HG03558 (cell line): ENCODE results near the gene HS3ST3B1.

Experiments used
- ATAC-seq: cut with Tn5 transposase; IDR thresholded peaks from one replicate; pipeline ENCODE4 v1.9.1; 2021; ENCODE audit warnings: moderate number of reproducible peaks; ENCODE audit not compliant: unreplicated experiment; ENCODE audit errors: extremely low read depth

Gene HS3ST3B1

GRCh38 chr17:14351493-14351892 lies 50.6 kb downstream of the HS3ST3B1 start:
- ATAC-seq: peak; percentile 67

GRCh38 chr17:14352136-14352535 lies 51.3 kb downstream of the HS3ST3B1 start:
- no peak for ATAC-seq

GRCh38 chr17:14353861-14354474 lies 53.1 kb downstream of the HS3ST3B1 start:
- no peak for ATAC-seq

- ATAC-seq: no peak
These were observed 53.9 kb downstream of the HS3ST3B1 start for GRCh38 chr17:14354807-14355206.

GRCh38 chr17:14355556-14355955 lies 54.7 kb downstream of the HS3ST3B1 start:
- ATAC-seq: no peak

- peak; percentile 88 for ATAC-seq
These were observed 58.5 kb downstream of the HS3ST3B1 start for GRCh38 chr17:14359163-14360020.

- ATAC-seq: no peak
These were observed 60.0 kb downstream of the HS3ST3B1 start for GRCh38 chr17:14360856-14361255.

GRCh38 chr17:14361470-14361869 lies 60.6 kb downstream of the HS3ST3B1 start:
- no peak for ATAC-seq

- no peak for ATAC-seq
These were observed 61.1 kb downstream of the HS3ST3B1 start for GRCh38 chr17:14361945-14362508.

GRCh38 chr17:14366199-14366598 lies 65.3 kb downstream of the HS3ST3B1 start:
- no peak for ATAC-seq

- ATAC-seq: no peak
These were observed 71.6 kb downstream of the HS3ST3B1 start for GRCh38 chr17:14372461-14372860.

- no peak for ATAC-seq
These were observed 72.2 kb downstream of the HS3ST3B1 start for GRCh38 chr17:14372905-14373613.

GRCh38 chr17:14373614-14374259 lies 72.9 kb downstream of the HS3ST3B1 start:
- no peak for ATAC-seq

- no peak for ATAC-seq
These were observed 73.4 kb downstream of the HS3ST3B1 start for GRCh38 chr17:14374268-14374667.

- no peak for ATAC-seq
These were observed 75.8 kb downstream of the HS3ST3B1 start for GRCh38 chr17:14376666-14377065.

- no peak for ATAC-seq
These were observed 80.7 kb downstream of the HS3ST3B1 start for GRCh38 chr17:14381606-14382005.

- ATAC-seq: no peak
These were observed 86.2 kb downstream of the HS3ST3B1 start for GRCh38 chr17:14387036-14387435.

GRCh38 chr17:14389681-14390080 lies 88.8 kb downstream of the HS3ST3B1 start:
- no peak for ATAC-seq

GRCh38 chr17:14393723-14394122 lies 92.8 kb downstream of the HS3ST3B1 start:
- no peak for ATAC-seq

- ATAC-seq: no peak
These were observed 94.4 kb downstream of the HS3ST3B1 start for GRCh38 chr17:14395255-14395654.
